Activated CD8-positive, alpha-beta memory T cell treated with anti-CD3 and anti-CD28 coated beads for 24 hours (primary cell): ENCODE results near the gene C22orf39.

ENCODE experiments used
- DNase-seq: peaks from one replicate; pipeline ENCODE4 v3.0.0-alpha.2; 2020

The C22orf39 gene, protein sequence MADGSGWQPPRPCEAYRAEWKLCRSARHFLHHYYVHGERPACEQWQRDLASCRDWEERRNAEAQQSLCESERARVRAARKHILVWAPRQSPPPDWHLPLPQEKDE

GRCh38 chr22:19447330-19448075 lies at the start of gene C22orf39:
TSS of gene C22orf39 (minus strand) at chr22:19447711. CDS start at chr22:19447688, 23 bp downstream.
- peak; percentile 91 for DNase-seq

- no peak for DNase-seq
Observed at GRCh38 chr22:19497245-19497644, 49.7 kb upstream of the C22orf39 start.

DNA sequence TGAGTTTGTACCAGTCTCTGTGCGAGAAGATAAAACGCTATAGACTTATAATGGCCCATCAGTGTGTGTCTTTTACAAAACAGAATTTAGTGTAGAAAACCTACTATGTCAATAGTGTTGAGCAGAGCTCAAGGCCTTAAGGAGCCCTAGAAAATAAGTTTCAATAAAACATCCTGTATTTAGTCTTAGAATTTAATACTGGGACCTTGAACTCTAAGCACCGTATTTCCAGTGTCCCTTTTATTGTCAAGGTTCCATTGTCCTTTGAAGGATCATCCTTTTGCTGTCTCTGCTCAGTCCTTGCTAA lies 48.8 kb upstream of the C22orf39 start:
- no peak for DNase-seq

GRCh38 chr22:19495562-19496323 lies 48.2 kb upstream of the C22orf39 start:
- DNase-seq = no peak

GRCh38 chr22:19494676-19495173 lies 47.2 kb upstream of the C22orf39 start:
- DNase-seq = no peak

GRCh38 chr22:19494001-19494560 lies 46.6 kb upstream of the C22orf39 start:
- DNase-seq = no peak

GRCh38 chr22:19492504-19493174 lies 45.1 kb upstream of the C22orf39 start:
- DNase-seq = no peak

- DNase-seq = no peak
Observed at GRCh38 chr22:19490628-19491230, 43.2 kb upstream of the C22orf39 start.

DNA sequence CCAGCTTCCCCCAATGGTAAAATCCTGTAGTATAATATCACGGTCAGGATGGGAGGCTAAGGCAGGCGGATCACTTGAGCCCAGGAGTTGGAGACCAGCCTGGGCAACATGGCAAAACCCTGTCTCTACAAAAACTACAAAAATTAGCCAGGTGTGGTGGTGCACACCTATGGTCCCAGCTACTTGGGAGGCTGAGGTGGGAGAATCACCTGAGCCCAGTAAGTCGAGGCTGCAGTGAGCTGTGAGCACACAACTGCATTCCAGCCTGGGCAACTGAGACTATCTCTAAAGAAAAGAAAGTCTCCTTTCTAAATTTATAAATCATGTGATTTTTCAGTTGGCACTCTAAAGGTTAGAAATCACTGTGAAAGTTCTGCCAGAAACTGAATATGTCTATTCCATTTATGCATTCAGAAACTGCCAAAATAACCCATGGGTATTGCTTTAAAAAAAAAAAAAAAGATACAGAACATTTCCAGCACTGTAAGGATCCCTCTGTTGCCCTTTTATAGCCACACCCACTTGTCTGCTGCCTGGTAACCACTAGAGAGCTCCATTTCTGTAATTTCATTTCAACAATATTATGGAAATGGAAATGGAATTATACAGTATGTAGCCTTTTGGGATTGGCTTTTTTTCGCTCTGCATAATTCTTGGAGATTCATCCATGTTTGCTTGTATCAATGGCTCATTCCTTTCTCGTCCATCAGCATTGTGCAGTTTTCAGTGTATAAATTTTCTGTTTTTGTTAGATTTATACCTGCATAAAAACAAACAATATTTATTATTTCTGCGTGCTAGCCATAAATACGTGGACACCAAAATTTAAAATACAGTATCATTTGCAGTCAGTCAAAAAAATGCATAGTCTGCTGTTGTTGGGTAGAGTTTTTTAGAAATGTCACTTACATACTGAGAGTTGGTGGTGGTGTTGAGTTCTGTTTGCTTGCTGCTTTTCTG lies 41.7 kb upstream of the C22orf39 start:
- DNase-seq = no peak

DNA sequence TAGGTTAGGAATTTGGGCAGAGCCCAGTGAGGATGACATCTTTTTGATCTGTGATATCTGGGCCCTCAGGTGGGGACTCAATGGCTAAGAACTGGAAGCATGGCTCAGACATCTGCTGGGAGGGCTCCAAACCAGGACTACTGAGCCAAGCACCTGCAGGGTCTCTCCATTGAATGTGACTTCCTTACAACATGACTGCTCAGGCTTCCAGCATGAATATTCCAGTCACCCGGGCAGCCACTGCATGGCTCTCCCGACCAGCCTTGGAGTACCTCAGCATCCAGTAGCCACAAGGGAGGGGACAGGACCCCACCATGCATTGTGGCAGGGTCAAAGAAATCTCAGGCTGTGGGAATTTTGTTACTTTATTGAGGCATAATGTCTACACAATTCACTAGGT lies 40.8 kb upstream of the C22orf39 start:
- DNase-seq = no peak

GRCh38 chr22:19483481-19484244 lies 36.2 kb upstream of the C22orf39 start:
- DNase-seq = no peak

DNA sequence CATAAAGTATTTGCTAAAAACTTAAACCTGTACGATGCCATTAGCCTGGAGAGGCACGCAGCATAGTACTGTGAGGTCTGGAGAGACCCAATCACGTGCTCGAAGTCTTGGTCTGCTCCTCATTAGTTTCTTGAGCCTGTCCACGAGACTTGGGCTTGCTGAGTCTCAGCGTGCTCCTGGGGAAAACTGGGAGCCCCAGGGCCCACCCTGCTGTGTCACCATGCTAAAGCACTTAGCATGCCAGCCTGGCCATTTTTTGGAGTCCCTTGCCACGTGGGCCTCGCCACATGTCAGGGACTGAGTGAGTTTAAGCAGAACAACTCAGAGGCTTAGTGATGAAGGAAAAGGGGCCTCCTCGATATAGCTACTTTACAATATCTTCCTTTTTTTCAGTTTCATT lies 34.8 kb upstream of the C22orf39 start:
- peak; percentile 19 for DNase-seq

- no peak for DNase-seq
Observed at GRCh38 chr22:19480789-19481188, 33.3 kb upstream of the C22orf39 start.

DNA sequence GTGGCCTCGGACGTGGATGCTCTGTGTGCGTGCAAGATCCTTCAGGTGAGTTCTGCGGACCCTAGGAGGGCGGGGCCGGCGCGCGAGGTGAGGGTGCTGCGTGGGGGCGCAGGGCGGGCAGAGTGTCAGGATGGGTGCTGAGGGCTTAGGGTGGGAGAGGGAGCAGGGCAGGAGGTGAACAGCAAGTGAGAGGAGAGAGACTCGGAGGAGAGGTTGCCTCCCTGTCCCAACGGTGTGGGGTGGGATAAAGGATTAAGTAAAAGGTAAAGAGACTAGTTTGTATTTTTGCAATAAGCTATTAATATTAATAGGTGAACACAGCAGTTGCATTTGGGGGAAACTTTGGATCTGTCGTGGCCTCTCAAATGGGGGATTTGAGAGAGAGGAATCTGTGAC lies 32.7 kb upstream of the C22orf39 start:
- no peak for DNase-seq

GRCh38 chr22:19479355-19480172 lies 32.1 kb upstream of the C22orf39 start, which contains the start of gene CDC45:
TSS of gene CDC45 (plus strand) at chr22:19479920. CDS start at chr22:19479969, 49 bp downstream.
- peak; percentile 95 for DNase-seq

DNA sequence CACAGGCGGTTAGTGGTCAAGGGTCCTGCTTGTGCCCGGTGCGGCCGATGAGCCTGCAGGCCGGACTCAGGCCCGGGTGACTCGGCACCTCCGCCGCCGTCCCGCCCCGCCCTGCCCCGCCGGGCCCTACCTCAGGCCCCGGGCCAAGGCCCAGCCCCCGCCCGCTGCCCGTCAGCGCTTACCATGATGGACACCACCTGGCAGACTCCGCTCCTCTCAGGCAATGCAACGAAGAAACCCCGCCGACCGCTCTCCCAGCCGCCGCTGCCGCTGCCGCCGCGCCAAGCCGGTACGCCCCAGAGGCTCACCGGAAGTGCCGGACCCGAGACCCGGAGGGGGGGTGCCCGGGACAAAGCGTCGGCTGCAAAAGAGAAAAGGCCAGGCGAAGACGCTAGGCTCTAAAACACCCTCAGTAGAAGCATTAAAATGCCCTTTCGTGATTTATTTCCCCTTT lies 31.4 kb upstream of the C22orf39 start, which contains the start of gene UFD1:
Gene UFD1, minus strand, starts transcription at position 293 of the 454 bp plus-strand sequence. Its CDS starts 108 bp downstream, at position 185.
- peak; percentile 91 for DNase-seq

GRCh38 chr22:19478045-19478900 lies 30.8 kb upstream of the C22orf39 start:
- peak; percentile 66 for DNase-seq

DNA sequence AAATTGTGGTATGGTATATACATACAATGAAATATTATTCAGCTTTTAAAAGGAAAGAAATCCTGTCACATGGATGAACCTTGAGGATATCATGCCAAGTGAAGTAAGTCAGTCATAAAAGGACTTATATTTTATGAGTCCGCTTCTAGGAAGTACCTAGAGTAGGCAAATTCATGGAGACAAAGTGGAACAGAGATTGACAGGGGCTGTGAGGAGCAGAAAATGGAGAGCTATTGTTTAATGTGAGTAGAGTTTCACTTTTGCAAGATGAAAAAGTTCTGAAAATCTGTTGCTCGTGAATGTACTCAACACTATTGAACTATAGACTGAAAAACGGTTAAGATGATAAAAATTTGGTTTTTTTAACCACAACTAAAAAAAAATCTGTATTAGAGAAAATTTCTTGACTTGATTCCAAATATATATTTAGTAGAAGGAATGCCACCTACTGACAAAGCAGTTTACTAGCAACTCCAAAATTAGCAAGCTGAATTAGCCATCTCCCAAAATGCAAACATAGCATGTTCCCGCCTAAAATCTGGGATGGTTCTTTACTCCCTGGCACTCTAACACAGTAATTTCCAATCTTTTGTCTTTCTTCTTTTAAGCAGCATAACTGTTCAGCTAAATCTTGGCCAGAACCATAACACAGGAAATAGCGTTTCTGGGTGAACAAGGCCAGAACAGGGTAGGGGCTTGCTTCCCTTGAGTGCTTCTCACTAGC lies 30.0 kb upstream of the C22orf39 start:
- DNase-seq = peak; percentile 41
